Mesodermal cell (in vitro differentiated cells): ENCODE results near the gene TAS2R16. TPM values are rescaled to one million over a fixed set of nuclear protein-coding genes. Genes with fewer than 3 reads are reported as not detected.

Experiments
- H3K27ac ChIP-seq: 2 replicates; pipeline ENCODE4 v1.7.0; 2013; ENCODE audit warnings: mild to moderate bottlenecking, low read depth, low read length, moderate library complexity; ENCODE audit not compliant: severe bottlenecking
- H3K36me3 ChIP-seq: 2 replicates; pipeline ENCODE4 v1.7.1; 2013; ENCODE audit warnings: mild to moderate bottlenecking, low read length, moderate library complexity; ENCODE audit not compliant: control insufficient read depth, insufficient read depth
- H3K4me1 ChIP-seq: one replicate; pipeline ENCODE4 v1.7.1; 2013; ENCODE audit warnings: mild to moderate bottlenecking, low read length; ENCODE audit not compliant: insufficient read depth, control insufficient read depth, poor library complexity, severe bottlenecking
- H3K4me3 ChIP-seq: 2 replicates; pipeline ENCODE4 v1.7.0; 2013; ENCODE audit warnings: low read length, control low read depth, mild to moderate bottlenecking; ENCODE audit not compliant: insufficient read depth, poor library complexity, severe bottlenecking; ENCODE audit errors: extremely low read depth
- H3K9me3 ChIP-seq: 2 replicates; pipeline ENCODE4 v1.7.1; 2013; ENCODE audit warnings: mild to moderate bottlenecking, low read length, moderate library complexity; ENCODE audit not compliant: control insufficient read depth
- WGBS, 2 experiments: methylation state at CpG; one replicate each; pipeline ENCODE4 v1.1.5; 2013; ENCODE audit warnings: missing lambda C conversion rate in 2 of 2; ENCODE audit not compliant: insufficient coverage in 2 of 2; 5-methylcytosine and 5-hydroxymethylcytosine counted together
- polyA plus RNA-seq, 2 experiments: library from polyadenylated mRNA; stranded (reverse); fragments of 50-300 nt; gene quantifications; one replicate each; pipeline ENCODE4 v1.2.3, GENCODE V29; 2013

TAS2R16 gene
- polyA plus RNA-seq (2013, experiment 1 of 2): not detected
- not detected for polyA plus RNA-seq (2013, experiment 2 of 2)

GRCh38 chr7:122995600-122995999 lies at the start of gene TAS2R16:
TSS of gene TAS2R16 (minus strand) at chr7:122995700. CDS start at chr7:122995634, 66 bp downstream.
- H3K36me3 ChIP-seq: no peaks in the 10 kb centered on the region
- H3K27ac ChIP-seq: no peak within 1 kb of the TSS
- H3K4me3 ChIP-seq: no peak within 1 kb of the TSS
- H3K4me1 ChIP-seq: no peaks in the 10 kb centered on the region
- no peaks in the 10 kb centered on the region for H3K9me3 ChIP-seq

GRCh38 chr7:123043642-123044041 lies 48.1 kb upstream of the TAS2R16 start:
- Histone ChIP-seq H3K4me1 (no peaks in the 10 kb centered on the region), H3K9me3 (no peaks in the 10 kb centered on the region), H3K36me3 (no peaks in the 10 kb centered on the region), H3K4me3 (no peak overlapping the region), H3K27ac (no peak overlapping the region)

GRCh38 chr7:123041101-123041500 lies 45.6 kb upstream of the TAS2R16 start:
- no peaks in the 10 kb centered on the region for H3K36me3 ChIP-seq
- no peaks in the 10 kb centered on the region for H3K9me3 ChIP-seq
- H3K27ac ChIP-seq: no peak overlapping the region
- no peaks in the 10 kb centered on the region for H3K4me1 ChIP-seq
- no peak overlapping the region for H3K4me3 ChIP-seq
- 86% methylated on average over 1 of the region's 1 CpG; no CpG with 5 or more reads in 1 of the 2 experiments for WGBS, 2 experiments

- Histone ChIP-seq H3K36me3 (no peaks in the 10 kb centered on the region), H3K27ac (no peak overlapping the region), H3K4me1 (no peaks in the 10 kb centered on the region), H3K4me3 (no peak overlapping the region), H3K9me3 (no peaks in the 10 kb centered on the region)
- 60% methylated on average over 1 of the region's 3 CpGs; no CpG with 5 or more reads in 1 of the 2 experiments for WGBS, 2 experiments
Measured at GRCh38 chr7:123039269-123039668, 43.8 kb upstream of the TAS2R16 start.

GRCh38 chr7:123034106-123034505 lies 38.6 kb upstream of the TAS2R16 start:
- H3K4me1 ChIP-seq: no peaks in the 10 kb centered on the region
- H3K36me3 ChIP-seq: no peaks in the 10 kb centered on the region
- no peaks in the 10 kb centered on the region for H3K9me3 ChIP-seq
- no peak overlapping the region for H3K4me3 ChIP-seq
- 100% methylated on average over 1 of the region's 1 CpG; no CpG with 5 or more reads in 1 of the 2 experiments for WGBS, 2 experiments
- no peak overlapping the region for H3K27ac ChIP-seq

GRCh38 chr7:123030631-123031030 lies 35.1 kb upstream of the TAS2R16 start:
- no peaks in the 10 kb centered on the region for H3K4me1 ChIP-seq
- H3K36me3 ChIP-seq: no peaks in the 10 kb centered on the region
- 87 to 94% methylated on average over 2 to 4 of the region's 4 CpGs for WGBS, 2 experiments
- H3K27ac ChIP-seq: no peak overlapping the region
- no peaks in the 10 kb centered on the region for H3K9me3 ChIP-seq
- no peak overlapping the region for H3K4me3 ChIP-seq

- H3K27ac ChIP-seq: no peak overlapping the region
- no peak overlapping the region for H3K4me3 ChIP-seq
- WGBS, 2 experiments: 83 to 92% methylated on average over 2 of the region's 3 CpGs
Measured at GRCh38 chr7:123028339-123028738, 32.8 kb upstream of the TAS2R16 start.

GRCh38 chr7:123026251-123026650 lies 30.8 kb upstream of the TAS2R16 start:
- Histone ChIP-seq H3K27ac (no peak overlapping the region), H3K9me3 (no peaks in the 10 kb centered on the region), H3K36me3 (no peaks in the 10 kb centered on the region), H3K4me3 (no peak overlapping the region), H3K4me1 (no peaks in the 10 kb centered on the region)
- no CpG with 5 or more reads among the region's 2 CpGs for WGBS, 2 experiments

More at GRCh38 chr7:123028339-123028738, 32.8 kb upstream of the TAS2R16 start:
- Histone ChIP-seq H3K36me3 (no peaks in the 10 kb centered on the region), H3K4me1 (no peaks in the 10 kb centered on the region), H3K9me3 (no peaks in the 10 kb centered on the region)

GRCh38 chr7:123024989-123025758 lies 29.7 kb upstream of the TAS2R16 start:
- Histone ChIP-seq H3K4me3 (no peak overlapping the region), H3K36me3 (no peaks in the 10 kb centered on the region), H3K4me1 (no peaks in the 10 kb centered on the region), H3K27ac (no peak overlapping the region), H3K9me3 (no peaks in the 10 kb centered on the region)
- WGBS, 2 experiments: 68 to 100% methylated on average over 3 of the region's 3 CpGs

- no peaks in the 10 kb centered on the region for H3K36me3 ChIP-seq
- no peak overlapping the region for H3K4me3 ChIP-seq
- H3K4me1 ChIP-seq: no peaks in the 10 kb centered on the region
- H3K9me3 ChIP-seq: no peaks in the 10 kb centered on the region
- H3K27ac ChIP-seq: no peak overlapping the region
Measured at GRCh38 chr7:123023126-123023525, 27.6 kb upstream of the TAS2R16 start.

GRCh38 chr7:123022576-123022975 lies 27.1 kb upstream of the TAS2R16 start:
- WGBS, 2 experiments: no CpG with 5 or more reads among the region's 1 CpG
- no peak overlapping the region for H3K4me3 ChIP-seq
- H3K27ac ChIP-seq: no peak overlapping the region
- no peaks in the 10 kb centered on the region for H3K4me1 ChIP-seq
- no peaks in the 10 kb centered on the region for H3K9me3 ChIP-seq
- H3K36me3 ChIP-seq: no peaks in the 10 kb centered on the region
